SJCRH30 (cell line): ENCODE results near the gene CWF19L1. TPM values are rescaled to one million over a fixed set of nuclear protein-coding genes. Genes with fewer than 3 reads are reported as not detected.
"Not testable (repeated sequence)": the region's sequence is repeated elsewhere in the genome, so short reads cannot be mapped to it uniquely, and the experiment has no call there.

Experiments
- DNase-seq, 2 experiments: peaks; one replicate each; pipeline ENCODE4 v3.0.0-alpha.2; 2015 to 2020
- H3K27ac ChIP-seq: fragments of 250-450 bp; sonication (Bioruptor Pico); 2 replicates; pipeline ENCODE4 v1.5.1; 2020; ENCODE audit warnings: mild to moderate bottlenecking, moderate library complexity
- H3K27me3 ChIP-seq: fragments of 250-450 bp; sonication (Bioruptor Pico); 2 replicates; pipeline ENCODE4 v1.5.1; 2020; ENCODE audit warnings: mild to moderate bottlenecking, moderate library complexity
- H3K36me3 ChIP-seq: fragments of 250-450 bp; sonication (Bioruptor Pico); 2 replicates; pipeline ENCODE4 v1.5.1; 2020; ENCODE audit warnings: mild to moderate bottlenecking, moderate library complexity
- H3K4me1 ChIP-seq: fragments of 250-450 bp; sonication (Bioruptor Pico); 2 replicates; pipeline ENCODE4 v1.5.1; 2020; ENCODE audit warnings: mild to moderate bottlenecking, moderate library complexity
- H3K4me3 ChIP-seq: fragments of 250-450 bp; sonication (Bioruptor Pico); 2 replicates; pipeline ENCODE4 v1.5.1; 2020; ENCODE audit warnings: mild to moderate bottlenecking, moderate library complexity
- H3K9me3 ChIP-seq: fragments of 250-450 bp; sonication (Bioruptor Pico); replicated peaks from 2 replicates; pipeline ENCODE4 v1.5.1; 2020; ENCODE audit warnings: mild to moderate bottlenecking, moderate library complexity
- total RNA-seq: library from RNA; depleted of rRNA; stranded (reverse); fragments of >200 nt; shearing (Covaris generic); gene quantifications from 2 replicates; pipeline ENCODE4 v1.2.3, GENCODE V29; 2014; rRNA removed

CWF19L1 gene
- 51.7 and 57.2 TPM in 2 replicates for total RNA-seq

DNA sequence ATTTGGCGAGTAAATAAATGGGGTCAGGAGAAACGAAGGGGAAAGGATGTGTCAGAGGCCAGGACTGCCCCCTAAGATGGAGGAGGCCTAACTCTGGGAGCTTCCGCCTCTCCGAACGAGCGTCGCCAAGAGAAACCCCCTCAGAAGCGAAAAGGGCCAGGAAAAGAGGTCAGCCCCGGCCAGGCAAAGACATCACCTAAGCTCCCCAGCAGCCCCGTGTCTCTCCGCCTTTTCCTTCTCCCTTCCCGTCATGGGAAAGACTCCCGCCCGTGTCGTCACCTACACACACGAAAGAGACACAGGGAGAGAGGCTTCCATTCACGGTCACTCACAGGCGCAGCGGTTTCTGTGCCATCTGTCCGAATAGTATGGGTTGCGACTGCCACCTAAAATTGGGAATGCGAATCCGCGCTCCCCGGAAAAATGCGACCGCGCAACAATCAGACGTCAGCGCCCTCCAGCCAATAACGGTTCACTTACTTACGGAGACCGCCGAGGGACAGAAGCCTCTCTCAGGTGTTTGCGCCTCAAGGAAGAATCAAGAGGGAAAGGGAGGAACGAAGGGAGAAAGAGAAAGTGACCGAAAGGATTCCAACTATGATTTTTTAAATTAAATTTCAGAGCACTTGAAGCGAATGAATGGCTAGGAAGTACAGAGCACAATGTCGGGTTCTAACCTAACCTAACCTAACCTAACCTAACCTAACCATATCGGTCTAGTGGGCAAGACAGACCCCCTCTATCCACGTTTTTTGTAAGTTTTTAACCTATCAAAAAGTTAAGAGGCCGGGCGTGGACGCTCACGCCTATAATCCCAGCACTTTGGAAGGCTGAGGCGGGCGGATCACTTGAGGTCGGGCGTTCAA is at the start of gene CWF19L1:
TSS of gene CWF19L1 (minus strand) at position 400 of the 866 bp plus-strand sequence. CDS start at position 355, 45 bp downstream.
- peak; percentile 90 to 91 for DNase-seq
- Histone ChIP-seq H3K27ac (peak within 1 kb of the TSS; percentile 93), H3K4me3 (peak within 1 kb of the TSS; percentile 81), H3K36me3 (peaks cover 2% of the 10 kb centered on the region; the same call in 1 of the 2 replicates), H3K27me3 (no peaks in the 10 kb centered on the region), H3K4me1 (no peaks in the 10 kb centered on the region), H3K9me3 (no peaks in the 10 kb centered on the region)

GRCh38 chr10:100315615-100316014 is 48.2 kb upstream of the CWF19L1 start:
- Histone ChIP-seq H3K27me3 (peaks cover 8% of the 10 kb centered on the region), H3K27ac (no peak overlapping the region), H3K4me1 (no peaks in the 10 kb centered on the region), H3K36me3 (no peaks in the 10 kb centered on the region), H3K9me3 (no peaks in the 10 kb centered on the region), H3K4me3 (no peak overlapping the region)
- DNase-seq = no peak

GRCh38 chr10:100311298-100311697 is 43.9 kb upstream of the CWF19L1 start:
- Histone ChIP-seq H3K27me3 (peaks cover 7% of the 10 kb centered on the region), H3K36me3 (no peaks in the 10 kb centered on the region), H3K4me3 (no peak overlapping the region), H3K27ac (no peak overlapping the region), H3K4me1 (no peaks in the 10 kb centered on the region), H3K9me3 (no peaks in the 10 kb centered on the region)
- no peak for DNase-seq

DNA sequence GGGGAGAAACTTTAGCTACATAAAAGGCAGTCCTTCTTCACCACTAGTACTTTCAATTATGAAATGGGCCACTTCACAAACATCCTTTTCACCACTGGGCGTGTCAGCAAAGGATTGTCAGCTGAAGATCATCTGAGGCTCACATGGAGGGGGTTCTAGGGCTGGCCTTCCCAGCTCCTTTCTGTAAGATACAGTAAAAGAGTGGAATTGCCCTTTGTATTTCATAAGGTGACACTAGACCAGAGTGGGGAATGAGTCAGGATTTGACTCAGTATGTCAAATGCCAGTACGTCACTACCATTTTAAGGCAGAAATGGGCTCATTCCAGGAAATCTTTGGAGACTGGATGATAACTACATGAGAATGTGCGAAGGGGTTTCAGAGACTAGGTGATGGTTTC is 40.2 kb upstream of the CWF19L1 start:
- no peaks in the 10 kb centered on the region for H3K36me3 ChIP-seq
- H3K4me3 ChIP-seq = no peak overlapping the region
- H3K9me3 ChIP-seq = no peaks in the 10 kb centered on the region
- H3K27ac ChIP-seq = no peak overlapping the region
- no peaks in the 10 kb centered on the region for H3K4me1 ChIP-seq
- peaks cover 4% of the 10 kb centered on the region; the same call in 1 of the 2 replicates for H3K27me3 ChIP-seq
- no peak for DNase-seq

- Histone ChIP-seq H3K9me3 (no peaks in the 10 kb centered on the region), H3K27ac (no peak overlapping the region), H3K27me3 (peaks cover 4% of the 10 kb centered on the region; the same call in 1 of the 2 replicates), H3K36me3 (no peaks in the 10 kb centered on the region), H3K4me3 (no peak overlapping the region), H3K4me1 (no peaks in the 10 kb centered on the region)
- DNase-seq = no peak
Observed at GRCh38 chr10:100306861-100307260, 39.4 kb upstream of the CWF19L1 start.

DNA sequence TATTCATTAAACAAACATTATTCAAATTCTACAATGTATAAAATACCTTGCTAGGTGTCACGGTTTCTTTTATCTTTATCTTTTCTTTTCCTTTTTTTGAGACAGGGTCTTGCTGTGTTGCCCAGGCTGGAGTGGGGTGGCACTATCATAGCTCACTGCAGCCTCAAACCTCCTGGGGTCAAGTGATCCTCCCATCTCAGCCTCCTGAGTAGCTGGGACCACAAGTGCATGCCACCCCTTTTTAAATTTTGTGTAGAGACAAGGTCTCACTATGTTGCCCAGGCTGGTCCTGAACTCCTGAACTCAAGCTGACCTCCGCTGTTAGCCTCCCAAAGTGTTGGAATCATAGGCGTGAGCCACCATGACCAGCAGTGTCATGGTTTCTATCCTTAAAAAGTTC is 37.0 kb upstream of the CWF19L1 start:
- H3K4me1 ChIP-seq = no peaks in the 10 kb centered on the region
- H3K27ac ChIP-seq = no peak overlapping the region
- no peaks in the 10 kb centered on the region for H3K36me3 ChIP-seq
- DNase-seq = no peak
- H3K9me3 ChIP-seq = no peaks in the 10 kb centered on the region
- H3K4me3 ChIP-seq = no peak overlapping the region
- H3K27me3 ChIP-seq = peaks cover 8% of the 10 kb centered on the region; the same call in 1 of the 2 replicates

DNA sequence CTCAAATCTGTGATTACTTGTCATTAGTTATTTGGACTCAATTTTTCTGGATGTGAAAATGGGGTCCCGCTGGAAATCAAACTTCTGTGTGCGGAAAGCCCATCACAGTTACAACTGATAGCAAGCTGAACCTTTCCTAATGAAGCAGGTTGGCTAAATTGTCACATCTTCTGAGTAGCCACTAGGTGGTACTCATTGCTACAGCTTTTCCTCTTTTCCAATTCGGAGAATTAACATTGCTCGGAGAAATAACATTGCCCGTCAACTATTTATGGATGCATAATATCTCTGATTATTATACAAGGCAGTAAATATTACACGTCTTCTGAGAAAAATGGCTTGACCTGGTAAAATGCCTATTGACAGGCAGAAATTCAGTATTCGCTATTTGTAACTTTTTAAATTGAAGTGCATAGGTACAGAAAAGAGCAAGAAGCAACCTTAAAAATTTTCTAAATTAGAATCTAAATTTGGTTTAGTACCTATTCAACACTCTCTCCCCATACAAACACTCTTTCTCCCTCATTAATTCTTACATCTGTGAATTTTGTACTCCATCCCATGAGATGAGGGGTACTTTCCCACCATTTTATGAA is 36.4 kb upstream of the CWF19L1 start:
- no peaks in the 10 kb centered on the region for H3K36me3 ChIP-seq
- H3K4me1 ChIP-seq = no peaks in the 10 kb centered on the region
- no peak overlapping the region for H3K4me3 ChIP-seq
- H3K27me3 ChIP-seq = peaks cover 8% of the 10 kb centered on the region; the same call in 1 of the 2 replicates
- no peaks in the 10 kb centered on the region for H3K9me3 ChIP-seq
- H3K27ac ChIP-seq = no peak overlapping the region
- DNase-seq = peak in 1 of 2 experiments; percentile 36

DNA sequence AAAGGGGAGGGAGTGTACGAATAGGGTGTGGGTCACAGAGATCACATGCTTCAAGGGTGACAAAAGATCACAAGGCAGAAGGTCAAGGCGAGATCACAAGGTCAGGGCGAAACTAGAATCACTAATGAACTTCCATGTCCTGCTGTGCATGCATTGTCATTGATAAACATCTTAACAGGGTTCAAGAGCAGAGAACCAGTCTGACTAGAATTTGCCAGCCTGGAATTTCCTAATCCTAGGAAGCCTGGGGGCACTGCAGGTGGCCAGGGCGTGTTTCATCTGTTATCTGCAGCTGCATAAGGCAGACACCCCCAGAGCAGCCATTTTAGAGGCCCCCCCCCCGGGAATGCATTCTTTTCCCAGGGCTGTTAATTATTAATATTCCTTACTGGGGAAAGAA is 33.7 kb upstream of the CWF19L1 start:
- H3K4me1 ChIP-seq, H3K36me3 ChIP-seq, H3K27me3 ChIP-seq, H3K4me3 ChIP-seq, H3K27ac ChIP-seq, DNase-seq, H3K9me3 ChIP-seq: not testable (repeated sequence)

- Histone ChIP-seq H3K27ac (no peak overlapping the region), H3K36me3 (no peaks in the 10 kb centered on the region), H3K4me1 (no peaks in the 10 kb centered on the region), H3K4me3 (no peak overlapping the region), H3K27me3 (peaks cover 6% of the 10 kb centered on the region; the same call in 1 of the 2 replicates), H3K9me3 (no peaks in the 10 kb centered on the region)
- DNase-seq = no peak
Observed at GRCh38 chr10:100297242-100297641, 29.8 kb upstream of the CWF19L1 start.

DNA sequence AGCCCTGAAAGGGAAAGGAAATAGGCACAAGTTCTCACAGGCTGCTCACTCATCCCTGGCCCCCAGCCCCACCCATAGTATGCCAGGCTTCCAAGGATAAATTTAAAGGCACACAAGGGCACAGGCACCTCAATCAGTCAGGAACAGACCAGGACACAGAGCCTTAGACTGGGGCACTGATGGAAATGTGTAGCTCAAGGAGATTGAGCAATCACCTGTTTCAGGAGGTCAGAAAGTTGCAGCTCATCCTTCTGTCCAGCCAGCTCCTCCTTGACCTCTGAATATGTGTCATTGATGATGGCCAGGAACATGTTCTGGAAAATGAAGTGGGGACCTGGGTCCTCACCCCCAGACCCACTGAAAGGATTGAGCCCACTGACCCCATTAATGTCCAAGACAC is 25.6 kb upstream of the CWF19L1 start:
- no peak for DNase-seq
- Histone ChIP-seq H3K36me3 (no peaks in the 10 kb centered on the region), H3K27ac (no peak overlapping the region), H3K4me3 (no peak overlapping the region), H3K9me3 (no peaks in the 10 kb centered on the region), H3K27me3 (peaks cover 6% of the 10 kb centered on the region; the same call in 1 of the 2 replicates), H3K4me1 (no peaks in the 10 kb centered on the region)

GRCh38 chr10:100292300-100292699 is 24.9 kb upstream of the CWF19L1 start:
- H3K4me3 ChIP-seq, H3K9me3 ChIP-seq, H3K27me3 ChIP-seq, H3K36me3 ChIP-seq, H3K27ac ChIP-seq, DNase-seq, H3K4me1 ChIP-seq: not testable (repeated sequence)

DNA sequence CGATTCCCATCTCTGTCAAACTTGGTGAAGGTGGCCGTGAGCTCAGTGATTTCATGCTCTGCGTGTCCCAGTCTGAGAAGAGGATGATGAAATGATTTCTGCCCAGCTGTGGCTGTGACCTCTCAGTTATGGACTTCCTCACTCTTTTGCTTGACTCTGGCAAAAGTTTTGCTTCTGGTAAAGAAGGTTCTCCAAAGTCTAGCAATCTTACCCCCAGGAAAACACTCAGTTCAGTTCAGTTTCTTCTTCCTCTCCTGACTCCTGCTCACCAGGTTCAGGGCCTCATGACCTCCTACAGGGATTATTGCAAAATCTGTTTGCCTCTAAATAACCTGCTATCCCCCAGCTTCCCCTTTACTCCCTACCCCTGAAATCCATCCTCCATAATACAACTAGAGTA is 23.9 kb upstream of the CWF19L1 start:
- 0 out of 2 replicates have a peak, but pooled peaks cover 3% of the 10 kb centered on the region for H3K4me1 ChIP-seq
- no peaks in the 10 kb centered on the region for H3K9me3 ChIP-seq
- no peak overlapping the region for H3K27ac ChIP-seq
- no peak for DNase-seq
- H3K36me3 ChIP-seq = no peaks in the 10 kb centered on the region
- H3K4me3 ChIP-seq = no peak overlapping the region
- H3K27me3 ChIP-seq = peaks cover 4% of the 10 kb centered on the region; the same call in 1 of the 2 replicates

DNA sequence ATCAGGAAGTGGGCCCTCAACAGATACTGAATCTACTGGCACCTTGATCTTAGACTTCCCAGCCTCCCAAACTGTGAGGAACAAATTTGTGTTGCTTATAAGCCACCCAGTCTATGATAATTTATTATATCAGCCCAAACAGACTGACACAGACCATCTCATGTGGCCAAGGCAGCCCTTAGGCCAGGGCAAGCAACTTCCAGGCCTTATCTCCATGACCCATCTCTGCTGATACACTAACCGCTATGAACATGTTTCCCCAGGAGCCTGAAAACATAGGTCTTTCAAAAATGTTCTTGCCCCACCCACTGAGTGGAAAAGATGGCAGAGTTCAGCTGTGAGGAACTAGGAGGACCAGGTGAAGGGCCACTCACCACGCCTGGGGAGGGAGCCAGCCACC is 22.2 kb upstream of the CWF19L1 start:
- H3K36me3 ChIP-seq = 0 out of 2 replicates have a peak, but pooled peaks cover 1% of the 10 kb centered on the region
- no peak overlapping the region for H3K4me3 ChIP-seq
- no peak for DNase-seq
- H3K27me3 ChIP-seq = peaks cover 4% of the 10 kb centered on the region; the same call in 1 of the 2 replicates
- no peaks in the 10 kb centered on the region for H3K9me3 ChIP-seq
- no peak overlapping the region for H3K27ac ChIP-seq
- 0 out of 2 replicates have a peak, but pooled peaks cover 6% of the 10 kb centered on the region for H3K4me1 ChIP-seq

- no peaks in the 10 kb centered on the region for H3K9me3 ChIP-seq
- H3K36me3 ChIP-seq = peaks cover 6% of the 10 kb centered on the region; the same call in 1 of the 2 replicates
- 0 out of 2 replicates have a peak, but pooled peaks cover 6% of the 10 kb centered on the region for H3K4me1 ChIP-seq
- DNase-seq = no peak
- H3K27ac ChIP-seq = no peak overlapping the region
- peaks cover 4% of the 10 kb centered on the region; the same call in 1 of the 2 replicates for H3K27me3 ChIP-seq
- H3K4me3 ChIP-seq = no peak overlapping the region
Observed at GRCh38 chr10:100288196-100288595, 20.8 kb upstream of the CWF19L1 start.

GRCh38 chr10:100287756-100288155 is 20.3 kb upstream of the CWF19L1 start:
- DNase-seq = no peak
- no peak overlapping the region for H3K27ac ChIP-seq
- H3K27me3 ChIP-seq = peaks cover 4% of the 10 kb centered on the region; the same call in 1 of the 2 replicates
- H3K9me3 ChIP-seq = no peaks in the 10 kb centered on the region
- H3K4me1 ChIP-seq = 0 out of 2 replicates have a peak, but pooled peaks cover 6% of the 10 kb centered on the region
- no peak overlapping the region for H3K4me3 ChIP-seq
- H3K36me3 ChIP-seq = peaks cover 6% of the 10 kb centered on the region; the same call in 1 of the 2 replicates
